Suprapubic skin (tissue), 4 donors: ENCODE results near the gene ARHGAP40. TPM values are rescaled to one million over a fixed set of nuclear protein-coding genes. Genes with fewer than 3 reads are reported as not detected.

Source experiments
- DNase-seq, 2 donors: peaks; one replicate each; pipeline ENCODE4 v3.0.0-alpha.2; 2019; ENCODE audit warnings: low spot score in 2 of 2
- H3K27ac ChIP-seq: fragments of 200-600 bp; sonication (generic); one replicate; pipeline ENCODE4 v1.5.1; 2019
- H3K27me3 ChIP-seq: fragments of 200-600 bp; sonication (generic); one replicate; pipeline ENCODE4 v1.5.1; 2019
- H3K36me3 ChIP-seq: fragments of 200-600 bp; sonication (generic); one replicate; pipeline ENCODE4 v1.5.1; 2019
- H3K4me1 ChIP-seq: fragments of 200-600 bp; sonication (generic); one replicate; pipeline ENCODE4 v1.5.1; 2019
- H3K4me3 ChIP-seq: fragments of 200-600 bp; sonication (generic); one replicate; pipeline ENCODE4 v1.5.1; 2019; ENCODE audit warnings: mild to moderate bottlenecking
- H3K9me3 ChIP-seq: fragments of 200-600 bp; sonication (generic); one replicate; pipeline ENCODE4 v1.5.1; 2019
- CTCF ChIP-seq, 2 donors: fragments of 200-600 bp in 1 of 2; fragments of 450-650 bp in 1 of 2; sonication (generic) in 1 of 2; IDR thresholded peaks; one replicate each; pipeline ENCODE4 v1.5.1; 2016 to 2019; ENCODE audit warnings: antibody characterized with exemption in 2 of 2, mild to moderate bottlenecking in 1 of 2, moderate library complexity in 1 of 2
- EP300 ChIP-seq: sonication (generic); formaldehyde crosslinking; IDR thresholded peaks from one replicate; pipeline ENCODE4 v1.6.1; 2017; ENCODE audit warnings: antibody characterized with exemption
- POLR2A ChIP-seq, 2 donors: fragments of 450-650 bp; IDR thresholded peaks; one replicate each; pipeline ENCODE4 v1.6.1; 2017; ENCODE audit warnings: antibody characterized with exemption in 2 of 2, mild to moderate bottlenecking in 2 of 2, moderate library complexity in 2 of 2
- POLR2AphosphoS5 ChIP-seq, 3 donors: sonication (generic); formaldehyde crosslinking; IDR thresholded peaks; one replicate each; pipeline ENCODE4 v1.6.1; 2017; ENCODE audit warnings: antibody characterized with exemption in 3 of 3
- WGBS: methylation state at CpG from one replicate; pipeline ENCODE4 v1.1.5; 2018; 5-methylcytosine and 5-hydroxymethylcytosine counted together
- total RNA-seq, 4 donors: library from RNA; depleted of rRNA; stranded (reverse); fragments of >200 nt; gene quantifications; one replicate each; pipeline ENCODE4 v1.1.0, GENCODE V29; 2016

The ARHGAP40 gene
- total RNA-seq, 4 donors from 2014 or later: 30.2 to 139 (median 74.5) TPM

GRCh38 chr20:38617830-38618196 is 16.2 kb downstream of the ARHGAP40 start:
- DNase-seq: no peak
- no peak overlapping the region for H3K27ac ChIP-seq
- TF ChIP-seq EP300 (no peak), POLR2A (IDR thresholded peaks at IDR 0.05) (no peak), CTCF (IDR thresholded peaks at IDR 0.05) (no peak), POLR2AphosphoS5 (IDR thresholded peaks at IDR 0.05) (no peak)
- no peaks in the 10 kb centered on the region for H3K36me3 ChIP-seq
- 90% methylated on average over 4 of the region's 4 CpGs for WGBS
- peaks cover 41% of the 10 kb centered on the region for H3K27me3 ChIP-seq
- no peaks in the 10 kb centered on the region for H3K9me3 ChIP-seq
- H3K4me1 ChIP-seq: no peaks in the 10 kb centered on the region
- no peak overlapping the region for H3K4me3 ChIP-seq

GRCh38 chr20:38620441-38620840 is 18.8 kb downstream of the ARHGAP40 start:
- Histone ChIP-seq H3K27ac (no peak overlapping the region), H3K36me3 (no peaks in the 10 kb centered on the region), H3K9me3 (no peaks in the 10 kb centered on the region), H3K4me1 (no peaks in the 10 kb centered on the region), H3K27me3 (peaks cover 32% of the 10 kb centered on the region), H3K4me3 (no peak overlapping the region)
- DNase-seq: no peak
- TF ChIP-seq POLR2A (IDR thresholded peaks at IDR 0.05): no peak
- TF ChIP-seq CTCF (IDR thresholded peaks at IDR 0.05): no peak
- no peak for TF ChIP-seq EP300
- TF ChIP-seq POLR2AphosphoS5 (IDR thresholded peaks at IDR 0.05): no peak
- WGBS: 64% methylated on average over 9 of the region's 9 CpGs

DNA sequence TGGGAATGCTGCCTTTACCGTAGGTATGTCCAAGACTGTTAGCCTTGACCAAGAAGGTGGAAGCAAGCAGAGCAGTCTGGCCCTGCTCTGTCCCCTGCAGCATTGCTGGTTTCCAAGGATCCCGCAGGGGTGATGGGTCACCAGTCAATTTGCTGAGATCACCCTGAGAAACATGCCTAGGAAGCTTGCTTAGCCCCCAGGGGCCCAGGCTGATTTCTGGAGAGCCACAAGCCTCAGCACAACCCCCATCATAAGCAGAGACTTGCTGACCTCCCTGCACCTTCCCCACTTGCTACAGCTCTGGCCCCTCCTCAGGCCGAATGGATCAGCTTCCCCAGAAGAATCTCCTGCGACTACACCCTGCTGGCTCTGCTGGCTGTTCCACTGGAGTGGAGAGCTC is 21.5 kb downstream of the ARHGAP40 start:
- Histone ChIP-seq H3K27ac (no peak overlapping the region), H3K4me1 (no peaks in the 10 kb centered on the region), H3K36me3 (no peaks in the 10 kb centered on the region), H3K27me3 (peaks cover 11% of the 10 kb centered on the region), H3K9me3 (no peaks in the 10 kb centered on the region), H3K4me3 (no peak overlapping the region)
- WGBS: 73% methylated on average over 3 of the region's 4 CpGs
- no peak for TF ChIP-seq CTCF (IDR thresholded peaks at IDR 0.05)
- no peak for TF ChIP-seq EP300
- TF ChIP-seq POLR2AphosphoS5 (IDR thresholded peaks at IDR 0.05): no peak
- no peak for TF ChIP-seq POLR2A (IDR thresholded peaks at IDR 0.05)
- DNase-seq: no peak

DNA sequence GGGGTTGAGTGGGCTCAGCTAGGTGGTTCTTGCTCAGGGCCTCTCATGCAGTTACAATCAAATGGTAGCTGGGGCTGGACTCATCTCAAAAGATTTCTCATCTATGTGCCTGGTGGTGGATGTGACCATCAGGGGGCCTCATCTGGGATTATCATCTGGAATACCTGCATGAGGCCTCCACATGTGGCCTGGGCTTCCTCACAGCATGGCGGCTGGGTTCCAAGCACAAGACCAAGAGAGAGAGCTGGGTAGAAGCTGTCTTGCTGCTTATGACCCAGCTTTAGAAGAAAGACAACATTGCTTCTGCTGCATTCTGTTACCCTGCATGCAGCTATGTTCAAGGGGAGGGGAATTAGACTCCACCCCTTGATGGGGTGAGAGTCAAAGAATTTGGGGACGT is 22.5 kb downstream of the ARHGAP40 start:
- no peak for DNase-seq
- WGBS: 74% methylated on average over 2 of the region's 2 CpGs
- TF ChIP-seq POLR2AphosphoS5 (IDR thresholded peaks at IDR 0.05): no peak
- TF ChIP-seq CTCF (IDR thresholded peaks at IDR 0.05): no peak
- no peak for TF ChIP-seq POLR2A (IDR thresholded peaks at IDR 0.05)
- no peak for TF ChIP-seq EP300
- Histone ChIP-seq H3K9me3 (no peaks in the 10 kb centered on the region), H3K36me3 (no peaks in the 10 kb centered on the region), H3K4me3 (no peak overlapping the region), H3K4me1 (no peaks in the 10 kb centered on the region), H3K27me3 (peaks cover 6% of the 10 kb centered on the region), H3K27ac (no peak overlapping the region)

DNA sequence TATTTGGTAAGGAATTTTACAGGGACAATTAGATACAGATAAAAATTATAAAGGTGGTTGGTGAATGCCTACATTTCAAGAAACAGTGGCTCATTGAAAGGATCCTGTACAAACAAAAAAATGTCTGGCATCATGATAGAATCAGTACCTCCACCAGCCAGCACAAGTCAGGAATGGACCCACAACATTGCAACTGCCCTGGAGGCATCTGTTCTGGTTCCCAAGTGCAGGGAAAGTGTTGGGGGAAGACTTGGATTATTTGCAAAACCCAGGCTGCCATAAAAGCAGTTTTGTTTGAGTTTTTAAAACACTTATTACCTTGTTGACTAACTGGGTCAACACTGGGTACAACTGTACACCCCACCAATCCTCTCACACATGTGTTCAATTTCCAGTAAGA is 24.3 kb downstream of the ARHGAP40 start:
- peaks cover 5% of the 10 kb centered on the region for H3K27me3 ChIP-seq
- H3K9me3 ChIP-seq: no peaks in the 10 kb centered on the region
- no peak overlapping the region for H3K27ac ChIP-seq
- no peaks in the 10 kb centered on the region for H3K4me1 ChIP-seq
- TF ChIP-seq CTCF (IDR thresholded peaks at IDR 0.05) (no peak), POLR2AphosphoS5 (IDR thresholded peaks at IDR 0.05) (no peak), POLR2A (IDR thresholded peaks at IDR 0.05) (no peak), EP300 (no peak)
- H3K4me3 ChIP-seq: no peak overlapping the region
- no peaks in the 10 kb centered on the region for H3K36me3 ChIP-seq
- DNase-seq: no peak
